ENCODE data around the gene LBHD1. TPM values are rescaled to one million over a fixed set of nuclear protein-coding genes. Genes with fewer than 3 reads are reported as not detected.

The LBHD1 gene
- total and polyA plus RNA-seq, 2 donors (not counting 3 experiments of a cell fraction or from before 2014, with no cell fraction given), result 3.8 to 7.5 TPM

DNA sequence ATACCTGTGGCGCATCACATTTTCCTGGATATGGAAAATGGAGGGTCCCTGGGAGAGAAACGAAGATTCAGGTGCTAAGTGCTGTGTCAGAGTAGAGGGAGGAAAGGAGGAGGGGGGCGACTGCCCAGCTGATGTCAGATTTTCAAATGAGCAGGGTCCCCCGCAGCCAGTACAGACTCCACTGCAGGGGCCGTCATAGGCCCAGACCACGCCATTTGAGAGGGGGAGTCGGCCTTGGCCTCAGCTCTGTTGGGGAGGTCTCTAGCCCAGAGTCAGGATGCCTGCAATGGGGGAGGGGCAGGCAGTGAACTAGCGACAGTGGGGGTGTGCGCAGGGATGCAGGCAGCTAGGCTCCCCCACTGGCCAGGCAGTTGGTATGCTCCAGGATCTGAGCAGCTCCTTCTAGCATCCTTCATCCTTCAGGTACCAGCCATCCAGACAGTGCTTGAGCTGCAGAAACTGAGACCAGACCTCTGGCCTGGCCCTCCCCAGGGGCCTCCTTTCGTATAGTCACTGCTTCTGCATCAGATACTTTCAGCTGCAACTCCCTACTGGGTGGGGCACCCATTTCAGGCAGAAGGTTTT, 35.3 kb upstream of the LBHD1 start, which contains the start of the genes BSCL2 and GNG3:
Gene BSCL2, minus strand, starts transcription at position 148 of the 585 bp plus-strand sequence. CDS start 229 bp downstream, outside the sequence.
Gene GNG3, plus strand, starts transcription at position 400 of the 585 bp plus-strand sequence. CDS start 620 bp downstream, outside the sequence.
- Histone ChIP-seq H3K9me3 (replicated peaks; ENCODE audit: control insufficient read depth, insufficient read depth, low read length) (no peaks in the 10 kb centered on the region), H3K79me2 (ENCODE audit: control insufficient read depth, insufficient read depth, low read length) (no peaks in the 10 kb centered on the region), H3K9ac (replicated peaks; ENCODE audit: extremely low read depth, insufficient read depth, low read length) (no peak within 1 kb of the TSS), H3K4me2 (ENCODE audit: insufficient read depth, low read length) (peak within 1 kb of the TSS; percentile 82), H2AFZ (ENCODE audit: low read depth, low read length) (peak within 1 kb of the TSS; percentile 89), H3K4me1 (ENCODE audit: control insufficient read depth, extremely low read depth, insufficient read depth, low read length) (peaks cover 25% of the 10 kb centered on the region), H3K9me1 (replicated peaks; ENCODE audit: control insufficient read depth, extremely low read depth, insufficient read depth, low read length) (no peaks in the 10 kb centered on the region), H4K20me1 (replicated peaks; ENCODE audit: control insufficient read depth, extremely low read depth, insufficient read depth, low read length) (no peaks in the 10 kb centered on the region), H3K27ac (ENCODE audit: insufficient read depth, low read depth, low read length) (no peak within 1 kb of the TSS), H3K36me3 (ENCODE audit: control insufficient read depth in 2 of 2, extremely low read depth in 1 of 2, insufficient read depth in 2 of 2, low read length in 2 of 2) (peaks cover 2 to 10% of the 10 kb centered on the region in 2 experiments), H3K4me3 (replicated peaks in 1 of 3; ENCODE audit: insufficient read depth in 1 of 3, low read depth in 1 of 3, low read length in 3 of 3) (peak within 1 kb of the TSS in 2 of 3 experiments; percentile 41 to 60), H3K27me3 (ENCODE audit: control insufficient read depth in 2 of 2, insufficient read depth in 2 of 2, low read length in 2 of 2) (no peaks in the 10 kb centered on the region)
- ChIA-PET CTCF (interaction anchor here (1.6 kb wide), 1 partner anchor 42 kb away, joined by 3 read pairs; the partner anchor contains the start of genes C11orf98 and CSKMT), POLR2A (interaction anchor here (0.6 kb wide), 1 partner anchor 76 kb away, joined by 7 read pairs; no protein-coding TSS in a partner anchor)
- dilution Hi-C loops (cut with MboI; ENCODE audit: extremely low pct_ligation_motif_present, low sequenced_read_pairs), result no loop called here
- TF ChIP-seq POLR2AphosphoS5 (IDR thresholded peaks at IDR 0.05; ENCODE audit: insufficient read depth, low read depth, low read length) (no peak), MYC (IDR thresholded peaks at IDR 0.05; ENCODE audit: low read depth, low read length) (no peak), FOS (IDR thresholded peaks at IDR 0.05; ENCODE audit: borderline replicate concordance, insufficient read depth, low read length) (no peak), JUN (IDR thresholded peaks at IDR 0.05; ENCODE audit: borderline replicate concordance, insufficient read depth, insufficient read length, low read depth) (no peak)
- TF ChIP-seq, protein P1, sequence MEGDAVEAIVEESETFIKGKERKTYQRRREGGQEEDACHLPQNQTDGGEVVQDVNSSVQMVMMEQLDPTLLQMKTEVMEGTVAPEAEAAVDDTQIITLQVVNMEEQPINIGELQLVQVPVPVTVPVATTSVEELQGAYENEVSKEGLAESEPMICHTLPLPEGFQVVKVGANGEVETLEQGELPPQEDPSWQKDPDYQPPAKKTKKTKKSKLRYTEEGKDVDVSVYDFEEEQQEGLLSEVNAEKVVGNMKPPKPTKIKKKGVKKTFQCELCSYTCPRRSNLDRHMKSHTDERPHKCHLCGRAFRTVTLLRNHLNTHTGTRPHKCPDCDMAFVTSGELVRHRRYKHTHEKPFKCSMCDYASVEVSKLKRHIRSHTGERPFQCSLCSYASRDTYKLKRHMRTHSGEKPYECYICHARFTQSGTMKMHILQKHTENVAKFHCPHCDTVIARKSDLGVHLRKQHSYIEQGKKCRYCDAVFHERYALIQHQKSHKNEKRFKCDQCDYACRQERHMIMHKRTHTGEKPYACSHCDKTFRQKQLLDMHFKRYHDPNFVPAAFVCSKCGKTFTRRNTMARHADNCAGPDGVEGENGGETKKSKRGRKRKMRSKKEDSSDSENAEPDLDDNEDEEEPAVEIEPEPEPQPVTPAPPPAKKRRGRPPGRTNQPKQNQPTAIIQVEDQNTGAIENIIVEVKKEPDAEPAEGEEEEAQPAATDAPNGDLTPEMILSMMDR (IDR thresholded peaks at IDR 0.05; ENCODE audit: extremely low read depth in 1 of 2, insufficient read depth in 1 of 2, low read depth in 1 of 2, low read length in 2 of 2), result no peak
- TF ChIP-seq, protein P2, sequence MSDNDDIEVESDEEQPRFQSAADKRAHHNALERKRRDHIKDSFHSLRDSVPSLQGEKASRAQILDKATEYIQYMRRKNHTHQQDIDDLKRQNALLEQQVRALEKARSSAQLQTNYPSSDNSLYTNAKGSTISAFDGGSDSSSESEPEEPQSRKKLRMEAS (IDR thresholded peaks at IDR 0.05; ENCODE audit: insufficient read depth, insufficient read length), result no peak
- DNase-seq (ENCODE audit: low read depth, low spot score) (no peak), FAIRE-seq (no peak)
- intact Hi-C loops (cut with micrococcal nuclease), result loop anchor here (2.0 to 5.0 kb wide), 3 partner anchors 40 to 107 kb away; partner anchors contain the start of genes C11orf98, CSKMT, INTS5 and MTA2
- no TSS peak for BruUV-seq (replicated peaks)
